ENCODE results near the gene PMEPA1. TPM values are rescaled to one million over a fixed set of nuclear protein-coding genes. Genes with fewer than 3 reads are reported as not detected.

PMEPA1 gene
- total and polyA plus RNA-seq, 10 of the 15 experiments (the other 5 are each of a cell fraction or from before 2014, with no cell fraction given): 0.02 to 0.10 (median 0.04) TPM; not detected in 3

DNA sequence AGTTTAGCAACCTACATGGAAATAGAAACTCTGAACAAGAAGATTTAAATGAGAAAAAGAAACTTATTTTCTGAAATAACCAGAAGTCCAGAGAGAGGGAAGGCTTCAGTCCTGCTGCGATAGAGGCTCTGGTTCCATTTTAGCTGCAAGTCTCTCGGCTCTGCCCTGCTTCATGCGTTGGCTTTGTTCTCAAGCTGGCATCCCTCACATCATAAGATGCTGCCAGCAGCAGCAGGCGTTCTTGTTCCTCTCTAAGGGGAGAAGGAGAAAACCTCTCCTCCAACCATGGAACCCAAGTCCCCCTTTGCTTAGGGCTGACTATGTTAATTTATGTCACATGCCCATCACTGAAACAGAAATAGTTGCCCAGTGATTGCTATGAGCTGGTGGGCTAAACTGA, 46.4 kb upstream of the PMEPA1 start (continued):
- no peak for TF ChIP-seq ZBTB40 (IDR thresholded peaks at IDR 0.05; ENCODE audit: borderline replicate concordance)

- WGBS (ENCODE audit: insufficient coverage, insufficient replicate concordance, low lambda C conversion rate, missing lambda C conversion rate): 0% methylated on average over 1 of the region's 1 CpG
- RAD21 ChIA-PET (ENCODE audit: unreplicated experiment): no interaction called here
- H2AFZ ChIP-seq (ENCODE audit: control insufficient read depth, low read depth, low read length): no peak overlapping the region
- H3K4me2 ChIP-seq (ENCODE audit: control insufficient read depth, insufficient read depth): no peak overlapping the region
- no TSS peak for BruUV-seq (replicated peaks)
- no peak overlapping the region for H3K27ac ChIP-seq (ENCODE audit: control insufficient read depth, insufficient read depth)
- no peaks in the 10 kb centered on the region; the same call in 1 of the 2 replicates for H3K4me1 ChIP-seq (ENCODE audit: control insufficient read depth, insufficient read depth, low read length)
- CTCF ChIA-PET: no interaction called here
- peaks cover 0 to 2% of the 10 kb centered on the region in 2 experiments; a peak in 1 of 4 replicates for H3K27me3 ChIP-seq (replicated peaks in 1 of 2; ENCODE audit: control insufficient read depth in 2 of 2, insufficient read depth in 2 of 2, low read length in 1 of 2)
- in situ Hi-C loops (cut with MboI): no loop called here
- intact Hi-C loops (cut with micrococcal nuclease; ENCODE audit: unreplicated experiment): no loop called here
- POLR2A ChIA-PET: no interaction called here
- DNase-seq (ENCODE audit: low read depth, low spot score) (no peak), ATAC-seq (no peak), FAIRE-seq (no peak)
- no peak overlapping the region for H3K9ac ChIP-seq (ENCODE audit: control insufficient read depth, insufficient read depth, low read length)
- H3K9me3 ChIP-seq (replicated peaks; ENCODE audit: control insufficient read depth, insufficient read depth, low read length): peaks cover 3% of the 10 kb centered on the region; the same call in 2 of the 3 replicates
- no peak overlapping the region for H3K4me3 ChIP-seq
- TF ChIP-seq NFIC (IDR thresholded peaks at IDR 0.05; ENCODE audit: low read depth, low read length) (no peak), SP1 (IDR thresholded peaks at IDR 0.05; ENCODE audit: low read depth, low read length) (no peak), TCF3 (IDR thresholded peaks at IDR 0.05; ENCODE audit: borderline replicate concordance, insufficient read depth, low read depth, low read length) (no peak), CEBPB (IDR thresholded peaks at IDR 0.05; ENCODE audit: borderline replicate concordance in 1 of 2, low read depth in 2 of 2, low read length in 2 of 2) (no peak), RBBP5 (conservative IDR thresholded peaks at IDR 0.05) (no peak), NFYA (IDR thresholded peaks at IDR 0.05; ENCODE audit: borderline replicate concordance, low read depth, low read length) (no peak), HCFC1 (IDR thresholded peaks at IDR 0.05; ENCODE audit: low read length) (no peak), MLLT1 (IDR thresholded peaks at IDR 0.05) (no peak), IKZF2 (IDR thresholded peaks at IDR 0.05) (no peak), GATAD2B (conservative IDR thresholded peaks at IDR 0.05; ENCODE audit: low read depth) (no peak), NR2C1 (IDR thresholded peaks at IDR 0.05) (no peak), ZNF217 (IDR thresholded peaks at IDR 0.05) (no peak), SRF (IDR thresholded peaks at IDR 0.05; ENCODE audit: low read depth in 2 of 2, low read length in 2 of 2) (no peak)
- SMC1A ChIA-PET (ENCODE audit: uncharacterized antibody, unreplicated experiment): no interaction called here
- no peaks in the 10 kb centered on the region for H4K20me1 ChIP-seq (ENCODE audit: control insufficient read depth, insufficient read depth)
- H3K79me2 ChIP-seq (ENCODE audit: control insufficient read depth, insufficient read depth, low read length): no peaks in the 10 kb centered on the region
- H3K36me3 ChIP-seq (ENCODE audit: control insufficient read depth in 2 of 2, insufficient read depth in 2 of 2, low read length in 1 of 2): no peaks in the 10 kb centered on the region
Observed at GRCh38 chr20:57755609-57756008, 45.8 kb upstream of the PMEPA1 start.
